Stimulated activated CD4-positive, alpha-beta T cell treated with anti-CD3 and anti-CD28 coated beads, Interleukin-2, amount 100 ng/mL, for 48 hours (primary cell): ENCODE measurements around the gene ME1.
"Not testable (repeated sequence)": the region's sequence is repeated elsewhere in the genome, so short reads cannot be mapped to it uniquely, and the experiment has no call there.

ENCODE experiments used
- DNase-seq, 2 donors: peaks; one replicate each; pipeline ENCODE4 v3.0.0-alpha.2; 2020

ME1 gene

DNA sequence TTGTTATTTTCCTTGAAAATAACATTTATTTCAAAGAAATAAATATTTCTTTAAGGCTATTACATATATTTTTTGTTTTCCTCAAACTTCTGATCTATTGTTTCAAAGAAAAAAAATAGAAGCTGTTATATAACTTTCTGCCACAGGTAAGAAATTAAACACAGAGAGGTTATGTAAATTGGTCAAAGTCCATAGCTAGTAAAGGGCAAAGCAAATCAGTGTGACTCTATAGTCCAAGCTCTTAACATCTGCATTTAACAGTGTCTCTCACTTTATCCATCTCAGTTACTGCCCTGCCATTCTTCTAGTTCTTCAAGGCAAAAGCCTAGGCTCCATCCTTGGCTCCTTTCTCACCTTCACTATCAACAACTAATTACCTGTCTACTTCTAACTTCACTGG lies 180.6 kb downstream of the ME1 start:
- no peak for DNase-seq

DNA sequence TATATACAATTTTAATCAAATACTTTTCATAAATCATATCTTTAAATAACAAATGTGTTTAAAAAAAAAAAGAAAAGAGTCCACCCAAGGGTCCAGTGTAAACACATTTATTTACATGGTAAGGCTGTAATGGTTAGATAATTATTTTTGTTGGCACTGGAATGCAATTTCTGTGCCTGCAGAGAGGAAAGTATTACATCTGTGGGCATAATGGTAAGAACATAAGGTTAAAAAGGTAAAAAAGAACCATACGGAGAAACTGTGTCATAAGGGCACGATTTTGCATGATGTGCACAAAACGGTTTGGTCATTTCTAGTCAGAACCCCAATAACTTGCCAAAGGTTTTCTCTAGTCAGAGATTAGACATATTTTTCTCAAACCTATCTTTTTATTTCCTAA lies 183.4 kb downstream of the ME1 start:
- no peak for DNase-seq

- no peak for DNase-seq
Measured at GRCh38 chr6:83231146-83231545, 199.7 kb downstream of the ME1 start.

DNA sequence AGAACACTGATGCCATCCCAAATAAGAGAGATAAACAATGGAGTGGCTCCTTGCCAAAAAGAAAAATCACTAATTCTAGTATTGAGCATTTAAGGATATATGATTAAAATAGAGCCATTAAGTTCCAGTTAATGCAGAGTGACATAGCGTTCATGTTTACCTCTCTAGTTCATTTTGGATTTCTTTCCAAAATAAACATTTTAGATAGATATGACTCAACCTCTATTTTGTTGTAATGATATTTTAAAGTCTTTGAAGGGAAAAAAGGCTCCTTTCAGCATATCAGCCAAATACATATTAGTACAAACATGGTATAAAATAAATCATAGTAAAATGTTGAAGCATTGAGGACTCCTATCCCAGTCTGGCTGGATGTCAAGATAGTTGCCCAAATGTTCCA lies 204.3 kb downstream of the ME1 start:
- DNase-seq = no peak

DNA sequence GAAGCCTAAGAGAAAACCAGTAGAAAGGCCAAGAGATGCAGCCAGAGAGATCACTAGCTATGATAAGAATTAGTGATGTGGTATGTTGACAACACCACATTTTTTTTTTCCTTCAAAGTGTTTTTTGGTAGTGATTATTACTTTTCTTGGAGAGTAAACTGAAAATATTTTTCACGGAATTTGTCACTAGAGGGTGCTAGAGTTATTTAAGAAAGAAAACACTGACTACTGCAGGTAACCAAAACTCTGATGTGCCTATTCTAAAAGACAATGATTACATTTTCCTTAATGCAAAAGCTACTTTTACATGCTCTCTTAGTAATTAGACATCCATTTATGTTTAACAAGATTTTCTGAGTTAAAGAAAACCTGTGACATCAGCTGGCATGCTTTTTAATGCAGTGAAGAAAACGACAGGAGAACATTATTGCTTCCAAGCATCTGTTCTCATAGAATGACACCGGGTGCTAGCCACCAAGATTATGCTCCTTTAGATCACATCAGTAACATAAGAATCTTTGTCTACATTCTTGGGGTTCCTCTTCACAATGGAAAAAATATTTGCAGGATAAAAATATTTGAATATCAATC lies 208.9 kb downstream of the ME1 start:
- no peak for DNase-seq

DNA sequence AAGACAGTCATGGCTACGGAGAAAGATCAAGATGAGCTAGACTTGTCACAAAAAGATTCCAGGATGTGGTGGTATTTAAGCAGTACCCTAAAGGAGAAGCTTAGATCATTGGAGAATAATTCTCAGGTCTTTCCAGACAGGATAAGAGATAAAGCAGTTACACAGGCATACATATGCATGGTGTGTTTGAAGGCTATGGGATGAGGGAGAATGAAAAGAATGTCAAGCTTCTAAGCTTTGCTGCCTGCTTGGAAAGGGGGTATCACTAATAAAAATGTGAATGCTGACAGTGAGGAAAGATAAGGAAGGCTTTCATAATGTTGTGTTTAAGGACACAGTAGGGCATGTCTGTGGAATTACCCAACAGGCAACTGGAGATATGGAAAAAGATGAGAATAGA lies 209.6 kb downstream of the ME1 start:
- no peak for DNase-seq

- no peak for DNase-seq
Measured at GRCh38 chr6:83220121-83220520, 210.7 kb downstream of the ME1 start.

DNA sequence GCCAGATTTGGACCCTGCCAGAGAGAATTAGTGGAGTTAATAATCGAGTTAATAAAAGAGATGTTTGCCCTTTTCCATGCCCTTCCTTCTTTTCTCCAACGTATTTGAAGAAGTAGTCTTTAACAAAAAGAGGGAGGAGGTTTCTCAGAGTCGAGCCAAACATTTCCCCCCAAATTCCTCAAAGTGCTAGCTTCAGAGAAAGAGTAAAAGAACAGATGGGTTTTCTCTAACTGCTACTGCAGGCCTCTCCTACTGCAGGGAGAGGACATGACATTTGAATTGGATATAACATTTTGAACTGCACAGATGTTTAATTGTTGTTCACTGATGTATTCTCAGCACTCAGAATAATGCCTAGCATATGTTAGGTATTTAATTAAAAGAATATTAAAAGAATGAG lies 212.2 kb downstream of the ME1 start:
- DNase-seq = no peak

DNA sequence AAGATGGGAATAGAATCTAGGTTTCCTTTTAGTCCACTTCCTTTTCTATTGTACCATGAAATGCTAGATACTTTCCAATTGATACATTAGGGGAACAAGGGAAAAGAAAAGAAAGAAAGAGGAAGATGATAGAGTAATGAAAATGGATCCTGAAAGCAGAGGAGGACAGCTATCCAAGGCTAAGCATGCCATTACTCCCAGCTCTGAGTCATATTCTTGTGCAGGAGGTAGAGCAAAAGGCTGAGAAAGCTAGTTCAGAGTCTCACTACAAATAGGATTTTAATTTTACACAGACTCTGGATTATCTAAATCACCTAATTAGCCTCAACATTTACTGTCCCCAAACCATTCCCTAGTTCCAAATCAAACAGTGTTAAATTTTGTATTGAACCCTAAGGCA lies 214.0 kb downstream of the ME1 start:
- DNase-seq = no peak

DNA sequence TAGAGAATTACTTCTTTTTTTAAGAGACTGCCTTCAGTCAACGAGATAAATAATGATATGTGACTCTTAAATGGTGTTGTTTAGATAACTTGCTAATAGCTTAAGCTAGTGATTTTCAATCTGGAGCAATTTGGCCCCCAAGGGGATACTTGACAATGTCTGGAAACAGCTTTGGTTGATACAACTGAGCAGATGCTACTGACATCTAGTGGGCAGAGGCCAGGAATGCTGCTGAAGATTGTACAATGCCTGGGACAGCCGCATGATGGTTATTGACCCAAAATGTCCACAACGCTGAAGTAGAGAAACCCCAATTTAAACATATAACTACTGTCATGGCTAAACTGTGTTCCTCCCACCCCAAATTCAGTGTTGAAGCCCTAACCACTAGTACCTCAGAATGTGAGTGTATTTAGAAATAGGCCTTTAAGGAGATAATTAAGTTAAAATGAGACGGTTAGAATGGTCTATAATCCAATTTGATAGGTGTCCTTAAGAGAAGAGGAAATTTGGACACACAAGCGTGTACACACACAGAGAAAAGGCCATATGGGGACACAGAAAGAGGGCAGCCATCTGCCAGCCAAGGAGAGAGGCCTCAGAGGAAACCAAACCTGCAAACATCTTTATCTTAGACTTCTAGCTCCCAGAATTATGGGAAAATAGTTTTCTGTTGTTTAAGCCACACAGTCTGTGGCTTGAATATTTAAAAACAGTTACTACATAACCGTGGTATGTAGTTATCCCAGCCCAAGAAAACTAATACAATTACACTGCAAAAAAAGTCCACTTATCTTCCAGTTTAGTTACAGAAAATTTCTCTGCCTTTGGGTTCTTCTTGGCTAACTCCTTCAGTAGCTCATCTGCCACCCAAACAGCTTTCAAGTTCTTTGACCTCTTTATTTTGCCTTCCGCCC lies 215.5 kb downstream of the ME1 start:
- DNase-seq = peak; percentile 27 to 32

DNA sequence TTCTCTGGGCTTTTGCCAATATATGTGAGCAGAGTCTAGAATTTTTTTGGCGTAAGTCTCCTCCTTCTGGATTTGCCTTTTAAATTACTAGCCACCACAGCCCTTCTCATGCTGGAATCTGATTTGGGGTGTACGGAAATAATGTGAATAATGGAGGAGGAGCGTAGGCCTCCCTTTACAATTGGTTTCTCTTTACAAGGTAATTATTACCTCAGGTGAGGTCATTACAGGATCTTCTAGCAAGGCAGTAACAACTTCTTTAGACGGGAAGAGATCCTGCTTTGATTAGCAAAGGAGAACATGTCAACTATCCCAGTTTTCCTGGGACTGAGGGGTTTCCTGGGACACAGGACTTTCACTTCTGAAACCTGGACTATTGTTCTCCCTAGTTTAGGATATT lies 228.8 kb downstream of the ME1 start:
- no peak for DNase-seq

DNA sequence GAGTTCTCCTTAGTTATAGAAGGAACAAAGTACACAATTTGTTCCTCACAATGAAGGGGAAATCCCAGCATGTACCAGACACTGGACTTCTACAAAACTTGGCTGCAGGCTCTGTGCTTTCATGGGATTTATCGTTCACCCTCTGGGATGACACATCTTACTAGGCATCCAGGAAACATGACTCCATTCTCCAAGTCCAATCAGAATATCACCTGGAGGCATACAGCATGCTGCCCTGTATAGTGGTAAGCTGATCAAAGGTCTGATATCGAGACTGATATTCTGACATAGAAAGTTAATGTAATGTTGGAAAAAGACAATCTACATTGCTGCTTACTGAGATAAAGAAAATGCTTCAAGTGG lies 231.0 kb downstream of the ME1 start:
- DNase-seq = no peak

DNA sequence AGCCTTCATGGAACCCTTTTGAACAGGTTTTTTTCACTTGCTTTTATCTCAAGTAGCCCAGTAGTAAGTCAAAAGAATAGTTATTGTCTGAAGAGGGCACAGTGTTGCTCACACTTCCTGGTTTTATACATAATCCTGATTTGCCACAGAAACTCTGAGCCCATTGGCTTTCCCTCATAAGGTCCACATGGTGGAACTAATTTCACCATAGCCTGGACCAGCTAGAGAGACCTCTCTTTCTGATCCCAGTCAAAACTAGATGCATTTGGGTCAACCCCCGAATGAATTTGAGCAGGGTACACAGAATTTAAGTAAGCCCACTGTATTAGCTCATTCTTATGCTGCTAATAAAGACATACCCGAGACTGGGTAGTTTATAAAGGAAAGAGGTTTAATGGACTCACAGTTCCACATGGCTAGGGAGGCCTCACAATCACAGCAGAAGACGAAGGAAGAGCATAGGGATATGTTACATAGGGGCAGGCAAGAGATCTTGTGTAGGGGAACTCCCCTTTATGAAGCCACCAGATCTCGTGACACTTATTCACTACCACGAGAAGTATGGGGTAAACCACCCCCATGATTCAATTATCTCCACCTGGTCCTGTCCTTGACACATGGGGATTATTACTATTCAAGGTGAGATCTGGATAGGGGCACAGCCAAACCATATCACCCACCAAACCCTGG lies 231.5 kb downstream of the ME1 start:
- DNase-seq = no peak

GRCh38 chr6:83198486-83199172 lies 232.2 kb downstream of the ME1 start:
- DNase-seq = no peak

DNA sequence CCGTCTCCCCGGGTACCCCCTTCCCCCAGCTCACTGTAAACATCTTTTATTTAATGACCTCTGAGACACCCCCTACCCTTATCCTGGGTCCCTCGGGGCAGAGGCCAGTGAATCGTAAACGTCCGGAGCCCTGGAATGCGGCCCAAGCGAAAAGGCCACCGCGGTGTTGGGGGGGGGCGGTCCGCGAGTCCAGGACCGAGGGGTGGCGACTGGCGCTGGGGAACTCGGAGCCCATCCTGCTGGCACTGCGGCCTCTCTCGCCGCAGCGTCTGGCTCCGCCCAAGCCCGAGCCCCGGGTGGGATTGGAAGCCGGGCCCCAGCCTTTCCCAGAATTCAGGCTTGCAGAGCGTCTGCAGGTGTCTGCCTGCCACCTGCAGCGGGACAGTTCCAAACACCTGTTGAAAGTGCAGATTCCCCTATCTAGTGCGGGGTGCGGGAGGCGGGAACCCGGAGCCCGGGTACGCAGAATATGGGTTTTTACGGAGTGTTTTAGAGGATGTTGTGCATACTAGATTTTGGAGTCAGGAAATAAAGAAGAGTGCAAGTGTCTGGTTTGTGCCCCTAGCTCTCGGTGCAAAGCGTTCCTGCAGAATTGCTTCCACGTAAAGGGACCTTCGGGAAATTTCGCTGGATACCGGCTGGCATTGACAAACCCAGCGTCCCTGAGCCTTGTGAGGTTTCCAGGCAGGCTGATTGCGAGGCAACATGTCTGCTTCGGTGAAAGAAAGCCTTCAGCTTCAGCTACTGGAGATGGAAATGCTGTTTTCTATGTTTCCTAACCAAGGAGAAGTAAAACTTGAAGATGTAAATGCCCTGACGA lies 236.9 kb downstream of the ME1 start:
- DNase-seq = peak in 1 of 2 donors; percentile 4

DNA sequence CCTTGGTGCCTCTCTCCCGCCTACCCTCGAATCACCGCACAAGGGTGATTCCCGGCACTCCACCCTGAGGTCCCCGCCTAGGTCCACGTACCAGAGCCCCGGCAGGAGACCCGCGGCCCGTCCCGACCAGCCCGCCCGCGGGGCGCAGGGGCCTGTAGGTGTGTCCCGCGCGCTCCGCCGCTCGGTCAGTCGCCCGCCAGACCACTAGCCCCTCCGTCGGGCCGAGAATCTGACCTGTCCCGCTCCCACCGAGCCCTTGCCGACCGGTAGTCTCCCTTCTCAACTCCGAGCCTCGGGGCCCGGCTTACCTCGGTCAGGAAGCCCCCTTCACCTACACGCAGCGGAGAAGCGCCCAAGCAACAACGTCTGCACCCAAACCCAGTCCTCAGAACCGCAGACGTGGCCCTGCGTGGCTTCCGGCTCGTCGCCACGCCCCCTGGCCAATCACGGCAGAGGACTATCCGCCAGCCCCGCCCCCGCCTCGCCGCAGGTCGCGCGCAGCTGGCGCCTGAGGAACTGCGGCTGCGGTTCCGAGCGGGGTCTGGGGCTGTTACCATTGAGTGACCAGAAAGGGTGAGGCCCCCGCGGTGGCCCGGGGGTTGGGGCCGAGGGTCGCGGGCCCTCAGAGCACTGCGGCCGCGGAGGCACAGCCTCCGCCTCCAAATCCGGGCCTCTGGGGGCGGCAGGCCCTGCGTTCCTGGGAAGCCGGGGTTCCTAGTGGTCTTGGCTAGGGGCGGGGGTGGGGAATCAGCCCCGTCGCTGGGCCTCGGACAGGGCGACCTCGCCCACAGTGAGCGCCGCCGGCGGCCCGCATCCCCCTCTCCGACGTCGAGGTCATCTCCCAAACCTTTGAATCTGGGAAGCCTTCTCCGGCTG lies 237.7 kb downstream of the ME1 start, which contains the start of the genes PGM3 and RWDD2A:
Gene PGM3 (minus strand): TSS at position 395 of the 876 bp plus-strand sequence. CDS start 2,253 bp downstream, outside the sequence.
Gene RWDD2A (plus strand): TSS at position 487 of the 876 bp plus-strand sequence. CDS start 1,095 bp downstream, outside the sequence.
- DNase-seq = peak; percentile 81 to 86

- DNase-seq = no peak
Measured at GRCh38 chr6:83192456-83192855, 238.4 kb downstream of the ME1 start.

GRCh38 chr6:83191974-83192373 lies 238.9 kb downstream of the ME1 start:
- not testable (repeated sequence) for DNase-seq

DNA sequence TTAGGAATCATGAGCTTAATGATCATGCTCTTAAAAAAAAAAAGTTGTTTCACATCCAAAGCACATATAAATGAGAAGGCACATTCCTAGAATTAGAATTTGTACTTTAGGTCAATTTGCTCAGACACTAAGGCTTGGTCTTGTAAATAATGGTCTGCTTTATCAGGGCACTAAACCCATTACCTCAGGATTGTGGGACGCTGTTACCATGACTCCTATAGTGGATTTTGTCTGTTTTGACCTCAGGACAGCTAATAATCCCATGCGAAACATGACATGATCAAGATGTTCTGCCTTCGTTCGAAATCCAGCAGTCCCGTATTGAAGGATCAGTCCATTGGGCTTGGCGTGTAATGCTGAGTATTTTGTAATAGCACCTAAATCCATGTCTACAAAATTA lies 240.2 kb downstream of the ME1 start:
- DNase-seq = no peak

- DNase-seq = no peak
Measured at GRCh38 chr6:83188501-83188900, 242.3 kb downstream of the ME1 start.

GRCh38 chr6:83185096-83185495 lies 245.8 kb downstream of the ME1 start:
- DNase-seq = no peak
